GM12878 (cell line): ENCODE results near the gene P3H2. TPM values are rescaled to one million over a fixed set of nuclear protein-coding genes. Genes with fewer than 3 reads are reported as not detected.

Source experiments
- ATAC-seq: fragments of 200-7000 bp; cut with Tn5 transposase; 3 replicates; pipeline ENCODE4 v1.9.1; 2020; ENCODE audit warnings: mild to moderate bottlenecking, moderate library complexity
- BruUV-seq: library from RNA; stranded (reverse); fragments of 400-500 nt; replicated peaks from 2 replicates; lab custom pipeline; 2021; lab: Mats Ljungman, UMichigan
- CTCF ChIA-PET: fragments of 300-600 bp; sonication (Branson Sonifier 250); formaldehyde crosslinking; extraction: SDS; loops from one replicate; lab custom pipeline; 2021; ENCODE audit warnings: inconsistent platforms; lab: Yijun Ruan, JAX
- POLR2A ChIA-PET: fragments of 350-600 bp; formaldehyde crosslinking; extraction: SDS; loops from one replicate; lab custom pipeline; 2021; ENCODE audit warnings: inconsistent platforms; lab: Charles Lee
- RAD21 ChIA-PET: fragments of 300-600 bp; sonication (Branson Sonifier 250); formaldehyde crosslinking; loops from one replicate; lab custom pipeline; 2023; ENCODE audit warnings: antibody characterized with exemption; ENCODE audit not compliant: unreplicated experiment; lab: Charles Lee
- SMC1A ChIA-PET: fragments of 300-600 bp; sonication (Branson Sonifier 250); formaldehyde crosslinking; loops from one replicate; lab custom pipeline; 2023; ENCODE audit not compliant: unreplicated experiment, uncharacterized antibody; lab: Charles Lee
- DNase-seq: peaks from one replicate; pipeline ENCODE4 v3.0.0-alpha.2; 2011; ENCODE audit warnings: low read depth, low spot score
- FAIRE-seq: peaks from 3 replicates; lab custom pipeline; 2011; peaks lifted over from hg19 to GRCh38; lab: Jason Lieb, UNC
- H2AFZ ChIP-seq: 2 replicates; pipeline ENCODE4 v1.6.0; 2011; ENCODE audit warnings: low read depth, low read length, control low read depth; ENCODE audit not compliant: control insufficient read depth
- H3K27ac ChIP-seq: 2 replicates; pipeline ENCODE4 v1.5.1; 2011; ENCODE audit warnings: control low read depth; ENCODE audit not compliant: control insufficient read depth, insufficient read depth
- H3K27me3 ChIP-seq, 2 experiments: replicated peaks in 1 of 2; 2 replicates each; pipeline versions ENCODE4 v1.6.0 to v1.6.1; 2011; ENCODE audit warnings: low read length in 1 of 2; ENCODE audit not compliant: control insufficient read depth in 2 of 2, insufficient read depth in 2 of 2
- H3K36me3 ChIP-seq, 2 experiments: 2 replicates each; pipeline ENCODE4 v1.5.1; 2011; ENCODE audit warnings: low read length in 1 of 2; ENCODE audit not compliant: control insufficient read depth in 2 of 2, insufficient read depth in 2 of 2
- H3K4me1 ChIP-seq: 2 replicates; pipeline ENCODE4 v1.6.1; 2011; ENCODE audit warnings: mild to moderate bottlenecking, low read length, moderate library complexity, mixed read lengths; ENCODE audit not compliant: control insufficient read depth, insufficient read depth
- H3K4me2 ChIP-seq: 2 replicates; pipeline ENCODE4 v1.6.0; 2011; ENCODE audit warnings: control low read depth; ENCODE audit not compliant: control insufficient read depth, insufficient read depth
- H3K4me3 ChIP-seq: fragments of 200-600 bp; sonication (generic); 2 replicates; pipeline ENCODE4 v1.5.1; 2016
- H3K79me2 ChIP-seq: 2 replicates; pipeline ENCODE4 v1.6.0; 2011; ENCODE audit warnings: low read length; ENCODE audit not compliant: control insufficient read depth, insufficient read depth
- H3K9ac ChIP-seq: 2 replicates; pipeline ENCODE4 v1.8.0; 2011; ENCODE audit warnings: low read length, control low read depth, mixed read lengths; ENCODE audit not compliant: control insufficient read depth, insufficient read depth
- H3K9me3 ChIP-seq: replicated peaks from 3 replicates; pipeline ENCODE4 v1.5.1; 2011; ENCODE audit warnings: mild to moderate bottlenecking, low read length; ENCODE audit not compliant: control insufficient read depth, insufficient read depth
- H4K20me1 ChIP-seq: 2 replicates; pipeline ENCODE4 v1.6.0; 2011; ENCODE audit not compliant: control insufficient read depth, insufficient read depth
- CBX3 ChIP-seq: fragments of 200-600 bp; sonication (generic); IDR thresholded peaks from 2 replicates; pipeline ENCODE4 v1.6.1; 2016; ENCODE audit warnings: low read depth, borderline replicate concordance
- CBX5 ChIP-seq: sonication (generic); IDR thresholded peaks from 2 replicates; pipeline ENCODE4 v1.6.1; 2016; ENCODE audit warnings: low read depth, moderate library complexity, mild to moderate bottlenecking, inconsistent platforms
- CUX1 ChIP-seq: IDR thresholded peaks from 2 replicates; pipeline ENCODE4 v1.6.1; 2012; ENCODE audit warnings: improper control_type of control experiment, low read depth, low read length; ENCODE audit not compliant: insufficient replicate concordance
- IKZF2 ChIP-seq, 2 experiments: fragments of 450-650 bp; IDR thresholded peaks; 2 replicates each; pipeline ENCODE4 v1.6.1; 2017; ENCODE audit warnings: mild to moderate bottlenecking in 2 of 2, moderate library complexity in 2 of 2
- MAX ChIP-seq: IDR thresholded peaks from 2 replicates; pipeline ENCODE4 v1.6.1; 2012; ENCODE audit warnings: low read depth, low read length, improper control_type of control experiment
- MXI1 ChIP-seq: fragments of 150-350 bp; IDR thresholded peaks from 2 replicates; pipeline ENCODE4 v1.6.1; 2011; ENCODE audit warnings: low read depth, mild to moderate bottlenecking, inconsistent platforms, low read length, improper control_type of control experiment
- POLR2A ChIP-seq: IDR thresholded peaks from 2 replicates; pipeline ENCODE4 v1.6.1; 2011; ENCODE audit warnings: low read depth, mild to moderate bottlenecking, low read length
- ZSCAN29 ChIP-seq: fragments of 450-650 bp; IDR thresholded peaks from 2 replicates; pipeline ENCODE4 v1.6.1; 2017; ENCODE audit warnings: mild to moderate bottlenecking, moderate library complexity
- WGBS: methylation state at CpG from one replicate; pipeline ENCODE4 v1.1.6; 2016; ENCODE audit warnings: low lambda C conversion rate; ENCODE audit not compliant: insufficient replicate concordance, insufficient coverage; ENCODE audit errors: missing lambda C conversion rate; 5-methylcytosine and 5-hydroxymethylcytosine counted together
- in situ Hi-C: fragments of 300-500 bp; cut with MboI; formaldehyde crosslinking; loops from 9 replicates; pipeline ENCODE4 v1.14.3; 2018; ENCODE audit warnings: mixed read lengths
- intact Hi-C: fragments of 100-400 bp; cut with micrococcal nuclease; formaldehyde crosslinking; loops from one replicate; pipeline ENCODE4 v1.14.2; 2022; ENCODE audit not compliant: unreplicated experiment
- polyA plus RNA-seq, 11 experiments: library from polyadenylated mRNA; depleted of rRNA in 4 of 11; unstranded in 6 of 11; stranded (reverse) in 5 of 11; fragments of >200 nt; fragmentation: Nextera tagmentation in 4 of 11; fragmentation: Illumina TruSeq in 1 of 11; extraction: Ambion mirVana in 4 of 11; extraction: Trizol in 1 of 11; gene quantifications; 1 replicate in 1 of 11; 2 replicates in 10 of 11; pipeline versions ENCODE4 v1.2.1 to v1.2.3, GENCODE V29; 2011 to 2016; ENCODE audit warnings: inconsistent platforms in 2 of 11, missing spikeins in 2 of 11, low read depth in 1 of 11
- total RNA-seq, 4 experiments: library from RNA; depleted of rRNA in 3 of 4; stranded (reverse); fragments of >200 nt in 3 of 4; fragmentation: Illumina TruSeq in 1 of 4; extraction: Trizol in 1 of 4; gene quantifications; 2 replicates each; pipeline versions ENCODE4 v1.2.1 to v1.2.3, GENCODE V29; 2013 to 2021
- TF ChIP-seq, protein P1 (sequence below): fragments of 150-350 bp; IDR thresholded peaks from 2 replicates; pipeline ENCODE4 v1.6.1; 2016; ENCODE audit warnings: low read depth, low read length
- TF ChIP-seq, protein P2 (sequence below): IDR thresholded peaks from 2 replicates; pipeline ENCODE4 v1.6.1; 2011; ENCODE audit warnings: borderline replicate concordance, low read depth, mild to moderate bottlenecking, moderate library complexity, mixed read lengths, low read length; ENCODE audit not compliant: insufficient read depth; ENCODE audit errors: extremely low read length

P3H2 gene
- total and polyA plus RNA-seq, 10 of the 15 experiments (the other 5 are each of a cell fraction or from before 2014, with no cell fraction given) = 27.0 to 97.6 (median 83.2) TPM

DNA sequence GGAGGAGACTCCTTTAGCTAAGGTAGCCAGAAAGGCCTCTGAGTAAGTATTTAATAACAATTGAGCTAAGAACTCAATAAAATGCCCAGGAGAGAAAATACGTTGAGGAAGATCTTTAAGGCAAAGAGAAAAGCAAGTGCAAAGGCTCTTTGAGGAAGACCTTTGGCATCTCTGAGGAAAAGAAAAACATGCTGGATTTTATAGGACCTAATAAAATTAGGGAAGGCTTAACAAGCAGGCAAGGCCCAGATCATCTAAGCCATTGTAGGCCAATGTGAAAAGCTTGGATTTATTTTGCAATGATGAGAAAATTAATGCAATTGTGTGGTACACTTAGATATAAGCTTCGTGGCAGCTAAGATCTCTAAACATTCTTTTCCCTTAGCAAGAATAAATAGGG is 75.7 kb downstream of the P3H2 start:
- in situ Hi-C loops (no loop called here), intact Hi-C loops (no loop called here)
- TF ChIP-seq MXI1 = no peak
- TF ChIP-seq, protein P1, sequence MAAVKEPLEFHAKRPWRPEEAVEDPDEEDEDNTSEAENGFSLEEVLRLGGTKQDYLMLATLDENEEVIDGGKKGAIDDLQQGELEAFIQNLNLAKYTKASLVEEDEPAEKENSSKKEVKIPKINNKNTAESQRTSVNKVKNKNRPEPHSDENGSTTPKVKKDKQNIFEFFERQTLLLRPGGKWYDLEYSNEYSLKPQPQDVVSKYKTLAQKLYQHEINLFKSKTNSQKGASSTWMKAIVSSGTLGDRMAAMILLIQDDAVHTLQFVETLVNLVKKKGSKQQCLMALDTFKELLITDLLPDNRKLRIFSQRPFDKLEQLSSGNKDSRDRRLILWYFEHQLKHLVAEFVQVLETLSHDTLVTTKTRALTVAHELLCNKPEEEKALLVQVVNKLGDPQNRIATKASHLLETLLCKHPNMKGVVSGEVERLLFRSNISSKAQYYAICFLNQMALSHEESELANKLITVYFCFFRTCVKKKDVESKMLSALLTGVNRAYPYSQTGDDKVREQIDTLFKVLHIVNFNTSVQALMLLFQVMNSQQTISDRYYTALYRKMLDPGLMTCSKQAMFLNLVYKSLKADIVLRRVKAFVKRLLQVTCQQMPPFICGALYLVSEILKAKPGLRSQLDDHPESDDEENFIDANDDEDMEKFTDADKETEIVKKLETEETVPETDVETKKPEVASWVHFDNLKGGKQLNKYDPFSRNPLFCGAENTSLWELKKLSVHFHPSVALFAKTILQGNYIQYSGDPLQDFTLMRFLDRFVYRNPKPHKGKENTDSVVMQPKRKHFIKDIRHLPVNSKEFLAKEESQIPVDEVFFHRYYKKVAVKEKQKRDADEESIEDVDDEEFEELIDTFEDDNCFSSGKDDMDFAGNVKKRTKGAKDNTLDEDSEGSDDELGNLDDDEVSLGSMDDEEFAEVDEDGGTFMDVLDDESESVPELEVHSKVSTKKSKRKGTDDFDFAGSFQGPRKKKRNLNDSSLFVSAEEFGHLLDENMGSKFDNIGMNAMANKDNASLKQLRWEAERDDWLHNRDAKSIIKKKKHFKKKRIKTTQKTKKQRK = no peak
- no peak for TF ChIP-seq CBX5
- TF ChIP-seq MAX = no peak
- TF ChIP-seq IKZF2 (IDR thresholded peaks at IDR 0.05) = no peak
- no peak for TF ChIP-seq ZSCAN29
- TF ChIP-seq, protein P2, sequence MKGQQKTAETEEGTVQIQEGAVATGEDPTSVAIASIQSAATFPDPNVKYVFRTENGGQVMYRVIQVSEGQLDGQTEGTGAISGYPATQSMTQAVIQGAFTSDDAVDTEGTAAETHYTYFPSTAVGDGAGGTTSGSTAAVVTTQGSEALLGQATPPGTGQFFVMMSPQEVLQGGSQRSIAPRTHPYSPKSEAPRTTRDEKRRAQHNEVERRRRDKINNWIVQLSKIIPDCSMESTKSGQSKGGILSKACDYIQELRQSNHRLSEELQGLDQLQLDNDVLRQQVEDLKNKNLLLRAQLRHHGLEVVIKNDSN = no peak
- no peak for TF ChIP-seq CBX3
- no peak for TF ChIP-seq CUX1
- TF ChIP-seq POLR2A = no peak
- no peak for ATAC-seq
- Histone ChIP-seq H4K20me1 (no peaks in the 10 kb centered on the region), H3K27ac (no peak overlapping the region), H3K4me2 (no peak overlapping the region), H3K79me2 (no peaks in the 10 kb centered on the region; the same call in 1 of the 2 replicates), H3K4me1 (no peaks in the 10 kb centered on the region), H3K9me3 (no peaks in the 10 kb centered on the region), H3K27me3 (no peaks in the 10 kb centered on the region), H3K4me3 (no peak overlapping the region), H3K9ac (no peak overlapping the region), H2AFZ (no peak overlapping the region), H3K36me3 (no peaks in the 10 kb centered on the region)
- DNase-seq = no peak
- ChIA-PET CTCF (interaction anchor here (1.0 to 1.3 kb wide), 4 partner anchors 13 to 29 kb away, joined by 3 to 4 read pairs (median 4); no protein-coding TSS in a partner anchor), SMC1A (interaction anchor here (0.9 to 1.8 kb wide), 9 partner anchors 8 to 54 kb away, joined by 3 to 7 read pairs (median 4); no protein-coding TSS in a partner anchor), POLR2A (interaction anchor here (1.4 kb wide), 1 partner anchor 11 kb away, joined by 6 read pairs; no protein-coding TSS in a partner anchor), RAD21 (interaction anchor here (0.8 to 2.1 kb wide), 7 partner anchors 20 to 109 kb away, joined by 3 to 5 read pairs (median 4); partner anchors contain the start of gene P3H2)
- BruUV-seq = no TSS peak
- 46% methylated on average over 2 of the region's 2 CpGs for WGBS
- no peak for FAIRE-seq
